ENCODE measurements around the gene CHRNA10. TPM values are rescaled to one million over a fixed set of nuclear protein-coding genes. Genes with fewer than 3 reads are reported as not detected.

CHRNA10 gene
- total RNA-seq, 1 experiment from 2014 or later = 1.7 TPM

- peaks cover 23% of the 10 kb centered on the region for H3K27me3 Mint-ChIP-seq (ENCODE audit: low read depth)
- peaks cover 7% of the 10 kb centered on the region for H3K9me3 Mint-ChIP-seq
- ChIA-PET CTCF (no interaction called here), POLR2A (no interaction called here)
- H3K4me3 Mint-ChIP-seq = no peak overlapping the region
- ATAC-seq (no peak), DNase-seq (ENCODE audit: low spot score) (no peak)
- H3K27ac Mint-ChIP-seq = no peak overlapping the region
- TF ChIP-seq ZNF396 (CRISPR knock-in tag; IDR thresholded peaks at IDR 0.05; ENCODE audit: borderline replicate concordance) = no peak
- no peak for TF ChIP-seq ERG (CRISPR knock-in tag; IDR thresholded peaks at IDR 0.05)
- TF ChIP-seq SMAD3 (CRISPR knock-in tag; IDR thresholded peaks at IDR 0.05; ENCODE audit: borderline replicate concordance) = no peak
- TF ChIP-seq TCF7 (CRISPR knock-in tag; IDR thresholded peaks at IDR 0.05; ENCODE audit: low read depth) = no peak
- TF ChIP-seq IRF2 (CRISPR knock-in tag; IDR thresholded peaks at IDR 0.05; ENCODE audit: borderline replicate concordance, low read depth) = no peak
- no peak for TF ChIP-seq TEAD4 (CRISPR knock-in tag; IDR thresholded peaks at IDR 0.05)
- TF ChIP-seq SOX15 (CRISPR knock-in tag; IDR thresholded peaks at IDR 0.05) = no peak
- H3K36me3 Mint-ChIP-seq = peaks cover 11% of the 10 kb centered on the region
- H3K4me1 Mint-ChIP-seq = peaks cover 10% of the 10 kb centered on the region
Measured at GRCh38 chr11:3639841-3640240, 31.3 kb downstream of the CHRNA10 start.

GRCh38 chr11:3638513-3638912, 32.7 kb downstream of the CHRNA10 start:
- Mint-ChIP-seq H3K9me3 (no peaks in the 10 kb centered on the region), H3K27ac (no peak overlapping the region), H3K4me1 (peaks cover 7% of the 10 kb centered on the region), H3K4me3 (no peak overlapping the region), H3K36me3 (0 out of 2 replicates have a peak, but pooled peaks cover 4% of the 10 kb centered on the region), H3K27me3 (ENCODE audit: low read depth) (peaks cover 14% of the 10 kb centered on the region)
- no peak for ATAC-seq
- CTCF ChIA-PET = no interaction called here
- DNase-seq (ENCODE audit: low spot score) = no peak
- POLR2A ChIA-PET = no interaction called here
- TF ChIP-seq TEAD1 (CRISPR knock-in tag; IDR thresholded peaks at IDR 0.05) (no peak), AR (CRISPR knock-in tag; IDR thresholded peaks at IDR 0.05) (no peak), ZNF121 (CRISPR knock-in tag; IDR thresholded peaks at IDR 0.05) (no peak), NR1H2 (CRISPR knock-in tag; IDR thresholded peaks at IDR 0.05) (no peak), ZNF138 (CRISPR knock-in tag; conservative IDR thresholded peaks at IDR 0.05) (no peak), NFE2L1 (CRISPR knock-in tag; IDR thresholded peaks at IDR 0.05) (no peak), GABPB1 (CRISPR knock-in tag; IDR thresholded peaks at IDR 0.05) (no peak), ZNF219 (CRISPR knock-in tag; IDR thresholded peaks at IDR 0.05; ENCODE audit: borderline replicate concordance) (no peak), ZNF416 (CRISPR knock-in tag; IDR thresholded peaks at IDR 0.05) (no peak), ZNF671 (CRISPR knock-in tag; IDR thresholded peaks at IDR 0.05) (no peak), GRHL2 (CRISPR knock-in tag; IDR thresholded peaks at IDR 0.05; ENCODE audit: insufficient replicate concordance, severe bottlenecking) (no peak), ZNF396 (CRISPR knock-in tag; IDR thresholded peaks at IDR 0.05; ENCODE audit: borderline replicate concordance) (no peak), RELA (CRISPR knock-in tag; IDR thresholded peaks at IDR 0.05; ENCODE audit: borderline replicate concordance) (no peak)
- TF ChIP-seq, protein P1, sequence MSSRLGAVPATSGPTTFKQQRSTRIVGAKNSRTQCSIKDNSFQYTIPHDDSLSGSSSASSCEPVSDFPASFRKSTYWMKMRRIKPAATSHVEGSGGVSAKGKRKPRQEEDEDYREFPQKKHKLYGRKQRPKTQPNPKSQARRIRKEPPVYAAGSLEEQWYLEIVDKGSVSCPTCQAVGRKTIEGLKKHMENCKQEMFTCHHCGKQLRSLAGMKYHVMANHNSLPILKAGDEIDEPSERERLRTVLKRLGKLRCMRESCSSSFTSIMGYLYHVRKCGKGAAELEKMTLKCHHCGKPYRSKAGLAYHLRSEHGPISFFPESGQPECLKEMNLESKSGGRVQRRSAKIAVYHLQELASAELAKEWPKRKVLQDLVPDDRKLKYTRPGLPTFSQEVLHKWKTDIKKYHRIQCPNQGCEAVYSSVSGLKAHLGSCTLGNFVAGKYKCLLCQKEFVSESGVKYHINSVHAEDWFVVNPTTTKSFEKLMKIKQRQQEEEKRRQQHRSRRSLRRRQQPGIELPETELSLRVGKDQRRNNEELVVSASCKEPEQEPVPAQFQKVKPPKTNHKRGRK (CRISPR knock-in tag; IDR thresholded peaks at IDR 0.05; ENCODE audit: borderline replicate concordance) = no peak
- TF ChIP-seq, protein P2, sequence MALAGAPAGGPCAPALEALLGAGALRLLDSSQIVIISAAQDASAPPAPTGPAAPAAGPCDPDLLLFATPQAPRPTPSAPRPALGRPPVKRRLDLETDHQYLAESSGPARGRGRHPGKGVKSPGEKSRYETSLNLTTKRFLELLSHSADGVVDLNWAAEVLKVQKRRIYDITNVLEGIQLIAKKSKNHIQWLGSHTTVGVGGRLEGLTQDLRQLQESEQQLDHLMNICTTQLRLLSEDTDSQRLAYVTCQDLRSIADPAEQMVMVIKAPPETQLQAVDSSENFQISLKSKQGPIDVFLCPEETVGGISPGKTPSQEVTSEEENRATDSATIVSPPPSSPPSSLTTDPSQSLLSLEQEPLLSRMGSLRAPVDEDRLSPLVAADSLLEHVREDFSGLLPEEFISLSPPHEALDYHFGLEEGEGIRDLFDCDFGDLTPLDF (CRISPR knock-in tag; IDR thresholded peaks at IDR 0.05) = no peak
- TF ChIP-seq, protein P3, sequence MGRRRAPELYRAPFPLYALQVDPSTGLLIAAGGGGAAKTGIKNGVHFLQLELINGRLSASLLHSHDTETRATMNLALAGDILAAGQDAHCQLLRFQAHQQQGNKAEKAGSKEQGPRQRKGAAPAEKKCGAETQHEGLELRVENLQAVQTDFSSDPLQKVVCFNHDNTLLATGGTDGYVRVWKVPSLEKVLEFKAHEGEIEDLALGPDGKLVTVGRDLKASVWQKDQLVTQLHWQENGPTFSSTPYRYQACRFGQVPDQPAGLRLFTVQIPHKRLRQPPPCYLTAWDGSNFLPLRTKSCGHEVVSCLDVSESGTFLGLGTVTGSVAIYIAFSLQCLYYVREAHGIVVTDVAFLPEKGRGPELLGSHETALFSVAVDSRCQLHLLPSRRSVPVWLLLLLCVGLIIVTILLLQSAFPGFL (CRISPR knock-in tag; IDR thresholded peaks at IDR 0.05; ENCODE audit: borderline replicate concordance) = no peak
- TF ChIP-seq, protein P4, sequence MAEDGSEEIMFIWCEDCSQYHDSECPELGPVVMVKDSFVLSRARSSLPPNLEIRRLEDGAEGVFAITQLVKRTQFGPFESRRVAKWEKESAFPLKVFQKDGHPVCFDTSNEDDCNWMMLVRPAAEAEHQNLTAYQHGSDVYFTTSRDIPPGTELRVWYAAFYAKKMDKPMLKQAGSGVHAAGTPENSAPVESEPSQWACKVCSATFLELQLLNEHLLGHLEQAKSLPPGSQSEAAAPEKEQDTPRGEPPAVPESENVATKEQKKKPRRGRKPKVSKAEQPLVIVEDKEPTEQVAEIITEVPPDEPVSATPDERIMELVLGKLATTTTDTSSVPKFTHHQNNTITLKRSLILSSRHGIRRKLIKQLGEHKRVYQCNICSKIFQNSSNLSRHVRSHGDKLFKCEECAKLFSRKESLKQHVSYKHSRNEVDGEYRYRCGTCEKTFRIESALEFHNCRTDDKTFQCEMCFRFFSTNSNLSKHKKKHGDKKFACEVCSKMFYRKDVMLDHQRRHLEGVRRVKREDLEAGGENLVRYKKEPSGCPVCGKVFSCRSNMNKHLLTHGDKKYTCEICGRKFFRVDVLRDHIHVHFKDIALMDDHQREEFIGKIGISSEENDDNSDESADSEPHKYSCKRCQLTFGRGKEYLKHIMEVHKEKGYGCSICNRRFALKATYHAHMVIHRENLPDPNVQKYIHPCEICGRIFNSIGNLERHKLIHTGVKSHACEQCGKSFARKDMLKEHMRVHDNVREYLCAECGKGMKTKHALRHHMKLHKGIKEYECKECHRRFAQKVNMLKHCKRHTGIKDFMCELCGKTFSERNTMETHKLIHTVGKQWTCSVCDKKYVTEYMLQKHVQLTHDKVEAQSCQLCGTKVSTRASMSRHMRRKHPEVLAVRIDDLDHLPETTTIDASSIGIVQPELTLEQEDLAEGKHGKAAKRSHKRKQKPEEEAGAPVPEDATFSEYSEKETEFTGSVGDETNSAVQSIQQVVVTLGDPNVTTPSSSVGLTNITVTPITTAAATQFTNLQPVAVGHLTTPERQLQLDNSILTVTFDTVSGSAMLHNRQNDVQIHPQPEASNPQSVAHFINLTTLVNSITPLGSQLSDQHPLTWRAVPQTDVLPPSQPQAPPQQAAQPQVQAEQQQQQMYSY (CRISPR knock-in tag; IDR thresholded peaks at IDR 0.05) = no peak
- TF ChIP-seq, protein P5, sequence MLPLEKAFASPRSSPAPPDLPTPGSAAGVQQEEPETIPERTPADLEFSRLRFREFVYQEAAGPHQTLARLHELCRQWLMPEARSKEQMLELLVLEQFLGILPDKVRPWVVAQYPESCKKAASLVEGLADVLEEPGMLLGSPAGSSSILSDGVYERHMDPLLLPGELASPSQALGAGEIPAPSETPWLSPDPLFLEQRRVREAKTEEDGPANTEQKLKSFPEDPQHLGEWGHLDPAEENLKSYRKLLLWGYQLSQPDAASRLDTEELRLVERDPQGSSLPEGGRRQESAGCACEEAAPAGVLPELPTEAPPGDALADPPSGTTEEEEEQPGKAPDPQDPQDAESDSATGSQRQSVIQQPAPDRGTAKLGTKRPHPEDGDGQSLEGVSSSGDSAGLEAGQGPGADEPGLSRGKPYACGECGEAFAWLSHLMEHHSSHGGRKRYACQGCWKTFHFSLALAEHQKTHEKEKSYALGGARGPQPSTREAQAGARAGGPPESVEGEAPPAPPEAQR (CRISPR knock-in tag; IDR thresholded peaks at IDR 0.05) = no peak
